ENCODE measurements around the gene MIOX. TPM values are rescaled to one million over a fixed set of nuclear protein-coding genes. Genes with fewer than 3 reads are reported as not detected.

MIOX gene
- total RNA-seq, 1 donor from 2014 or later: not detected

- TF ChIP-seq CTCF (IDR thresholded peaks at IDR 0.05; ENCODE audit: unreplicated experiment): no peak
- DNase-seq (ENCODE audit: low spot score): no peak
- H3K36me3 Mint-ChIP-seq (ENCODE audit: low read depth, unreplicated experiment): peaks cover 23% of the 10 kb centered on the region
- peaks cover 4% of the 10 kb centered on the region for H3K4me1 Mint-ChIP-seq (ENCODE audit: unreplicated experiment)
- no peak overlapping the region for H3K27ac Mint-ChIP-seq (ENCODE audit: unreplicated experiment)
- H3K27me3 Mint-ChIP-seq (ENCODE audit: unreplicated experiment): peaks cover 4% of the 10 kb centered on the region
- no peaks in the 10 kb centered on the region for H3K9me3 Mint-ChIP-seq (ENCODE audit: unreplicated experiment)
- no peak overlapping the region for H3K4me3 Mint-ChIP-seq (ENCODE audit: unreplicated experiment)
Observed at GRCh38 chr22:50465066-50465930, 21.4 kb upstream of the MIOX start.

- Mint-ChIP-seq H3K4me1 (ENCODE audit: unreplicated experiment) (peaks cover 12% of the 10 kb centered on the region), H3K27ac (ENCODE audit: unreplicated experiment) (no peak overlapping the region), H3K27me3 (ENCODE audit: unreplicated experiment) (peaks cover 6% of the 10 kb centered on the region), H3K4me3 (ENCODE audit: unreplicated experiment) (no peak overlapping the region), H3K9me3 (ENCODE audit: unreplicated experiment) (no peaks in the 10 kb centered on the region), H3K36me3 (ENCODE audit: low read depth, unreplicated experiment) (peaks cover 16% of the 10 kb centered on the region)
- TF ChIP-seq CTCF (IDR thresholded peaks at IDR 0.05; ENCODE audit: unreplicated experiment): no peak
- no peak for DNase-seq (ENCODE audit: low spot score)
Observed at GRCh38 chr22:50467341-50467740, 19.3 kb upstream of the MIOX start.

- Mint-ChIP-seq H3K4me3 (ENCODE audit: unreplicated experiment) (no peak overlapping the region), H3K27ac (ENCODE audit: unreplicated experiment) (no peak overlapping the region), H3K4me1 (ENCODE audit: unreplicated experiment) (peaks cover 12% of the 10 kb centered on the region), H3K36me3 (ENCODE audit: low read depth, unreplicated experiment) (peaks cover 14% of the 10 kb centered on the region), H3K27me3 (ENCODE audit: unreplicated experiment) (peaks cover 6% of the 10 kb centered on the region), H3K9me3 (ENCODE audit: unreplicated experiment) (no peaks in the 10 kb centered on the region)
- no peak for DNase-seq (ENCODE audit: low spot score)
- TF ChIP-seq CTCF (IDR thresholded peaks at IDR 0.05; ENCODE audit: unreplicated experiment): no peak
Observed at GRCh38 chr22:50467773-50468440, 18.8 kb upstream of the MIOX start.

GRCh38 chr22:50468626-50469025, 18.0 kb upstream of the MIOX start:
- H3K36me3 Mint-ChIP-seq (ENCODE audit: low read depth, unreplicated experiment): peaks cover 8% of the 10 kb centered on the region
- H3K27ac Mint-ChIP-seq (ENCODE audit: unreplicated experiment): no peak overlapping the region
- H3K4me3 Mint-ChIP-seq (ENCODE audit: unreplicated experiment): no peak overlapping the region

More at GRCh38 chr22:50468626-50469025, 18.0 kb upstream of the MIOX start:
- no peak for TF ChIP-seq CTCF (IDR thresholded peaks at IDR 0.05; ENCODE audit: unreplicated experiment)
- Mint-ChIP-seq H3K27me3 (ENCODE audit: unreplicated experiment) (peaks cover 11% of the 10 kb centered on the region), H3K9me3 (ENCODE audit: unreplicated experiment) (no peaks in the 10 kb centered on the region), H3K4me1 (ENCODE audit: unreplicated experiment) (peaks cover 20% of the 10 kb centered on the region)
- no peak for DNase-seq (ENCODE audit: low spot score)

All from endothelial cell (in vitro differentiated cells).